GM18505 (cell line): ENCODE results near the gene TBL1X.
"Not testable (repeated sequence)": the region's sequence is repeated elsewhere in the genome, so short reads cannot be mapped to it uniquely, and the experiment has no call there.

Experiments
- ATAC-seq: cut with Tn5 transposase; IDR thresholded peaks from one replicate; pipeline ENCODE4 v1.9.1; 2021; ENCODE audit not compliant: unreplicated experiment
- POLR2A ChIP-seq: IDR thresholded peaks from 4 replicates; pipeline ENCODE4 v1.6.1; 2011; ENCODE audit warnings: borderline replicate concordance; ENCODE audit not compliant: insufficient read depth, insufficient read length; ENCODE audit errors: extremely low read depth

TBL1X gene

DNA sequence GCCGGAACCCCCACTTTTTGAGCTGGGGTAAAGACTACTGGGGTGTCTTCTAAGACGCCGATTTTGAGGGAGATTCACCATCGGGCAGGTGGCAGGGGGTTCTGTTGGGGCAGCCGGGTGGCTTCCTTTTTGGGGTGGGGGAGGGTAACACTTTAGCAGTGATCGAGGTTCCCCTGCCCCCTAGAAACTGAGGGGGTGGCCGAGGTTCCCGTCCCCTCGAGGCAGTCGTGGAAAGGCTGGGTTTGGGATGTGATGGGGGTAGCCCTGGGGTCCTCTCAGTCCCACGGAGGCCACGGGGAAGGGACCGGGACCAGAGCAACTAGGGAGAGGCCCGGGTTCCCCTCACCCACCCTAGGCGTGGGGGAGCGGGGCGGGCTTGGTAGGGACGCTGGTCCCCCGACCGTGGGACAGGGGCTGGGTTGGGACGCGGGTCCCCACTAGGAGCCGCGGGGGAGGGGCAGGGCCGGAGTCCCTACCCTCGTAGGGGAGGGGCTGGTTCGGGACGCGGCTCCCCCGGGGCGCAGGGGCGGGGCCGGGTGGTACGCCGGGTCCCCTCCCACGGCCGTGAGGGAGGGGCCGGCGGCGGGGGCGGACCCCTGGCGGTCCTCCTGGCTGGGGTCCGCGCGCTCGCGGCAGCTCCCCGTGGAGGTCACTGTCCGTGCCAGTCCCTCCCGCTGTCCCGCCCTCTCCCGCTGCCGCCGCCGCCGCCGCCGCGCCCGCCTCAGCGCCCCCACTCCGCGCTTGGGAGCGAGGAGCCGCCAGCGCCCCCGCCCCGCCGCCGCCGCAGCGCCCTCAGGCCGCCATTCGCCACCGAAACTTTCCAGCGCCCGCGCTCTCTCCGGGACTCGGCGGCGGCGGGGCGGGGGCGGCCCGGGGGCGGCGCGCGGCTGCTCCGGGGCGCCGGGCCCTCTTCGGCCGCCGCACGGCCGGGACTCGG, at the start of gene TBL1X:
TBL1X (plus strand) TSS at position 624 of the 937 bp plus-strand sequence. CDS start 188,529 bp downstream, outside the sequence.
- ATAC-seq: peak; percentile 32
- TF ChIP-seq POLR2A: no peak

GRCh38 chrX:9416562-9417348, 48.1 kb upstream of the TBL1X start:
- TF ChIP-seq POLR2A: no peak
- ATAC-seq: no peak

- ATAC-seq: no peak
- TF ChIP-seq POLR2A: no peak
These were observed 46.6 kb upstream of the TBL1X start for GRCh38 chrX:9418262-9418661.

- ATAC-seq: no peak
- no peak for TF ChIP-seq POLR2A
These were observed 44.3 kb upstream of the TBL1X start for GRCh38 chrX:9420275-9421265.

DNA sequence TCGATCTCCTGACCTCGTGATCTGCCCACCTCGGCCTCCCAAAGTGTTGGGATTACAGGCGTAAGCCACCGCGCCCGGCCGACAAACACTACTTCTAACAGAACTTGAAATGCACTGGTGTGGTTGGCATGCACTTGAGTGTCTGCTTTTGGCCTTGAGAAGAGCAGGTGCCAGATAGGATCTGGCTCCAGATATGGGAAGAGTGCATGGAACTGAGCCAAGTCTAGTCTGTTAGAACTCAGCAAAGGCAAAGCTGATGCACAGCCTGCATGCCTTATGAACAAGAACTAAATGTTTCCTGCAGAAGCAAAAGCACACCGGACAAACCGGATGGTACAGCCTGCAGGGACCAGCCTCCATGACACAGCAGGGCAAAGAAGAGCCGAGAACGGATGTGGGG, 35.1 kb upstream of the TBL1X start:
- no peak for TF ChIP-seq POLR2A
- no peak for ATAC-seq

DNA sequence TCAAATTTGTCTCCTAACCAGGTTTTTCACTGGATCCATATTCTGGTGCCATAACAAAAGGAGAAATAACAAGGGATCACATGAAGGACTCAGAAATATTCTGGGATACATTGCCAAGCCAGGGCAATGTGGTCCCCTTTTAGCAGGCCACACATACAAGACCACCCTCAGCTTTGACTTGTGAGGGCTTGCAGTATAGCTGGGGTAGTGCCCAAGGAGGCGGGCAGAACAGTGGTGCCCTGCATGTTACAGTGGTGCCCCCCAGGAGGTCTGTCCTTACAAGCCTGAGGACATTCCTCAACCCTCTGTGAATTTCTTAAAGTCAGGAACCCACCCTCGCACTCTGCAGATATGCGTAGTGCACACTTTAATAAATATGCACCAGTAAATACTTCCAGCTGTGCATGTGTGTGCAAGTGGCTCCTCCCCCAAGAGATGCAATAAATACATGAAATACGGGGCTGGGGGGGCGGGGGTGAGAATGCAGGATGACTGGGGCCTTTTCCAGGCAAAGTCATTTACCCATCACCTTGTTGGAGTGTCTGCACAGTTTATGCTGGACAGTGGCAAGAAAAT, 34.4 kb upstream of the TBL1X start:
- TF ChIP-seq POLR2A: no peak

GRCh38 chrX:9431281-9431680, 33.6 kb upstream of the TBL1X start:
- no peak for TF ChIP-seq POLR2A
- ATAC-seq: no peak

More for the DNA sequence above, 34.4 kb upstream of the TBL1X start:
- no peak for ATAC-seq

DNA sequence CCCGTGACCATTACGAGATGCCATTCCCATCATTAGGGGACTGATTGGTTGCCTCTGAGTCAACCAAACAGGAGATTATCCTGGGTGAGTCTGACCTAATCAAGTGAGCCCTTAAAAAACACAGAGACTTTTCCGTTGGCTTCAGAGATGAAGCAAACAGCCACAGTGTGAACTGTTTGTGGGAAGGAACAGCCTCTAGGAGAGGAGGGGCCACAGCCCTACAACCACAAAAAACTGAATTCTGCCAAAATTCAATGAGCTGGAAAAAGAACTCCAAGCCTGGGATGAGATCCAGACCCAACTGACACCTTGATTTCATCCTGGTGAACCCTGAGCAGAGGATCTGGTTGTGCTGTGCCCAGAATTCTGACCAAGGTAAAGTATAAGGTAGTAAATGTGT, 31.3 kb upstream of the TBL1X start:
- ATAC-seq: no peak
- no peak for TF ChIP-seq POLR2A

DNA sequence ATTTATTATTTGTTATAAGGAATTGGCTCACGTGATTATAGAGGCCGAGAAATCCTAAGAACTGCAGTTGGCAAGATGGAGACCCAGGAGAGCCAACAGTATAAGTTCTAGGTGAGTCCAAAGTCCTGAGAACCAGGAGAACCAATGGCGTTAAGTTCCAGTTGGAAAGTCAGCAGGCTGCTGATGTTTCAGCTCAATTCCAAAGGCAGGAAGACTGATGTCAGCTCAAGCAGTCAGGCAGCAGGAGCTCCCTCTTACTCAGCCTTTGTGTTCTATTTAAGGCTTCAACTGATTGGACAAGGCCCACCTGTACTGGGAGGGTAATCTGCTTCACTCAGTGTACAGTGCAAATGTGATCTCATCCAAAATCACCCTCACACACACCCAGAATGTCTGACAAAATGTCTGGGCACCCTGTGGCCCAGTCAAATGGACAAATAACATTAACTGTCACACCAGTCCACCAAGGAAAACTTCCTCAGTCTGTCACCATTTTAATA, 30.8 kb upstream of the TBL1X start:
- ATAC-seq: no peak
- no peak for TF ChIP-seq POLR2A

- ATAC-seq: not testable (repeated sequence)
These were observed 29.8 kb upstream of the TBL1X start for GRCh38 chrX:9435086-9435485.

GRCh38 chrX:9436812-9437211, 28.0 kb upstream of the TBL1X start:
- no peak for TF ChIP-seq POLR2A
- no peak for ATAC-seq

DNA sequence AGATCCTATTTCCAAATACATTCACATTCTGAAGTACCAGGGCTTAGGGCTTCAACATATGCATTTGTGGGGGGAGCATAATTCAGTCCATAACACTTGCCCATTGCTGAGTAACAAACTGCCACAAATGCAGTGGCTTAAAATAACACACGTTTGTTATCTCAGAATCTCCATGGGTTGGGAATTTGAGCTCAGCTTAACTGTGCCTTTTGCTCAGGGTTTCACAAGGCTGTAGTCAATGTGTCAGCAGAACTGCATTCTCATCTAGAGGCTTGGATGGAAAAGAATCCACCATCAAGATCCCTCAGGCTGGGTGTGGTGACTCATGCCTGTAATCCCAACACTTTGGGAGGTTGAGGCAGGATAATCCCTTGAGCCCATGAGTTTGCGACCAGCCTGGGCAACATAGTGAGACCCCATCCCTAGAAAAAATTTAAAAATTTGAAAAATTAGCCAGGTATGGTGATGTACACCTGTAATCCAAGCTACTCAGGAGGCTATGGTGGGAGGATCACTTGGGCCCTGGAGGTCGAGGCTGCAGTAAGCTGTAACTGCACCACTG, 25.8 kb upstream of the TBL1X start:
- ATAC-seq: no peak
- no peak for TF ChIP-seq POLR2A
